M059J (cell line): ENCODE data around the gene SYNRG. TPM values are rescaled to one million over a fixed set of nuclear protein-coding genes. Genes with fewer than 3 reads are reported as not detected.

Experiments used
- DNase-seq: peaks from one replicate; pipeline ENCODE4 v3.0.0-alpha.2; 2012; ENCODE audit warnings: low read depth
- total RNA-seq: library from RNA; depleted of rRNA; stranded (reverse); fragments of >200 nt; shearing (Covaris generic); gene quantifications from 2 replicates; pipeline ENCODE4 v1.2.3, GENCODE V29; 2014

Gene SYNRG
- total RNA-seq, 1 experiment from 2014 or later: 10.5 TPM

- peak; percentile 69 for DNase-seq
Observed at GRCh38 chr17:37605813-37606505, 3.3 kb downstream of the SYNRG start.

GRCh38 chr17:37605081-37605480 lies 4.1 kb downstream of the SYNRG start:
- peak; percentile 43 for DNase-seq

- no peak for DNase-seq
Observed at GRCh38 chr17:37604556-37604955, 4.7 kb downstream of the SYNRG start.

- DNase-seq: no peak
Observed at GRCh38 chr17:37598145-37598544, 11.1 kb downstream of the SYNRG start.

- no peak for DNase-seq
Observed at GRCh38 chr17:37592291-37592690, 16.9 kb downstream of the SYNRG start.

GRCh38 chr17:37585066-37585465 lies 24.2 kb downstream of the SYNRG start:
- DNase-seq: no peak

- DNase-seq: no peak
Observed at GRCh38 chr17:37576281-37576680, 32.9 kb downstream of the SYNRG start.

GRCh38 chr17:37574427-37574826 lies 34.8 kb downstream of the SYNRG start:
- no peak for DNase-seq

- no peak for DNase-seq
Observed at GRCh38 chr17:37571674-37572073, 37.5 kb downstream of the SYNRG start.

GRCh38 chr17:37570527-37571093 lies 38.6 kb downstream of the SYNRG start:
- DNase-seq: peak; percentile 88

- no peak for DNase-seq
Observed at GRCh38 chr17:37568350-37569053, 40.7 kb downstream of the SYNRG start.

- DNase-seq: no peak
Observed at GRCh38 chr17:37567538-37567937, 41.7 kb downstream of the SYNRG start.

GRCh38 chr17:37567137-37567536 lies 42.1 kb downstream of the SYNRG start:
- no peak for DNase-seq

GRCh38 chr17:37564252-37564651 lies 45.0 kb downstream of the SYNRG start:
- no peak for DNase-seq

- no peak for DNase-seq
Observed at GRCh38 chr17:37562016-37562745, 47.0 kb downstream of the SYNRG start.

GRCh38 chr17:37558299-37558698 lies 50.9 kb downstream of the SYNRG start:
- no peak for DNase-seq

- no peak for DNase-seq
Observed at GRCh38 chr17:37557482-37557881, 51.7 kb downstream of the SYNRG start.

GRCh38 chr17:37555386-37555785 lies 53.8 kb downstream of the SYNRG start:
- DNase-seq: no peak

- no peak for DNase-seq
Observed at GRCh38 chr17:37553401-37553966, 55.7 kb downstream of the SYNRG start.

GRCh38 chr17:37551788-37552187 lies 57.4 kb downstream of the SYNRG start:
- DNase-seq: no peak

GRCh38 chr17:37547986-37548385 lies 61.2 kb downstream of the SYNRG start:
- DNase-seq: no peak

- DNase-seq: no peak
Observed at GRCh38 chr17:37546302-37546701, 62.9 kb downstream of the SYNRG start.
